Measurements from ENCODE around the gene OR6C68.
"Not testable (repeated sequence)": the region's sequence is repeated elsewhere in the genome, so short reads cannot be mapped to it uniquely, and the experiment has no call there.

Gene OR6C68

GRCh38 chr12:55492078-55492477 lies at the start of gene OR6C68:
OR6C68 (plus strand) TSS chr12:55492378; CDS start chr12:55492378, 0 bp downstream.
- in situ Hi-C loops (cut with HindIII; ENCODE audit: low sequenced_read_pairs), result no loop called here

- in situ Hi-C loops (cut with HindIII; ENCODE audit: low sequenced_read_pairs), result no loop called here
These were observed 48.4 kb upstream of the OR6C68 start, which contains the start of gene OR6C2 for GRCh38 chr12:55443776-55444175. OR6C2 (plus strand) TSS chr12:55444076; CDS start chr12:55452214, 8,138 bp downstream.

GRCh38 chr12:55445357-55445756 lies 46.8 kb upstream of the OR6C68 start:
- in situ Hi-C loops (cut with HindIII; ENCODE audit: low sequenced_read_pairs), result no loop called here

GRCh38 chr12:55446326-55446725 lies 45.9 kb upstream of the OR6C68 start:
- in situ Hi-C loops (cut with HindIII; ENCODE audit: low sequenced_read_pairs), result no loop called here

- in situ Hi-C loops (cut with HindIII; ENCODE audit: low sequenced_read_pairs), result no loop called here
These were observed 43.4 kb upstream of the OR6C68 start for GRCh38 chr12:55448825-55449224.

- in situ Hi-C loops (cut with HindIII; ENCODE audit: low sequenced_read_pairs), result not testable (repeated sequence)
These were observed 27.3 kb upstream of the OR6C68 start for GRCh38 chr12:55464926-55465325.

GRCh38 chr12:55467836-55468235 lies 24.3 kb upstream of the OR6C68 start:
- in situ Hi-C loops (cut with HindIII; ENCODE audit: low sequenced_read_pairs), result no loop called here

GRCh38 chr12:55469291-55469690 lies 22.9 kb upstream of the OR6C68 start:
- in situ Hi-C loops (cut with HindIII; ENCODE audit: low sequenced_read_pairs), result no loop called here

- in situ Hi-C loops (cut with HindIII; ENCODE audit: low sequenced_read_pairs), result no loop called here
These were observed 21.9 kb upstream of the OR6C68 start, which contains the start of gene OR6C70 for GRCh38 chr12:55470088-55470829. OR6C70 (minus strand) TSS chr12:55470138; CDS start chr12:55470138, 0 bp downstream.

- in situ Hi-C loops (cut with HindIII; ENCODE audit: low sequenced_read_pairs), result no loop called here
These were observed 19.9 kb upstream of the OR6C68 start for GRCh38 chr12:55472264-55472663.

- in situ Hi-C loops (cut with HindIII; ENCODE audit: low sequenced_read_pairs), result not testable (repeated sequence)
These were observed 13.0 kb upstream of the OR6C68 start for GRCh38 chr12:55479136-55479535.

GRCh38 chr12:55484284-55484683 lies 7.9 kb upstream of the OR6C68 start:
- in situ Hi-C loops (cut with HindIII; ENCODE audit: low sequenced_read_pairs), result not testable (repeated sequence)

- in situ Hi-C loops (cut with HindIII; ENCODE audit: low sequenced_read_pairs), result no loop called here
These were observed 3.3 kb downstream of the OR6C68 start for GRCh38 chr12:55495490-55495889.

- in situ Hi-C loops (cut with HindIII; ENCODE audit: low sequenced_read_pairs), result no loop called here
These were observed 7.1 kb downstream of the OR6C68 start for GRCh38 chr12:55499231-55499630.

- in situ Hi-C loops (cut with HindIII; ENCODE audit: low sequenced_read_pairs), result no loop called here
These were observed 7.7 kb downstream of the OR6C68 start for GRCh38 chr12:55499810-55500252.

- in situ Hi-C loops (cut with HindIII; ENCODE audit: low sequenced_read_pairs), result no loop called here
These were observed 9.4 kb downstream of the OR6C68 start for GRCh38 chr12:55501601-55502000.

GRCh38 chr12:55515696-55516095 lies 23.5 kb downstream of the OR6C68 start:
- in situ Hi-C loops (cut with HindIII; ENCODE audit: low sequenced_read_pairs), result no loop called here

GRCh38 chr12:55516391-55516790 lies 24.2 kb downstream of the OR6C68 start:
- in situ Hi-C loops (cut with HindIII; ENCODE audit: low sequenced_read_pairs), result no loop called here

Data from DLD1 (cell line).